GM15510 (cell line): ENCODE data around the gene CYTH1.

Experiments used
- POLR2A ChIP-seq: IDR thresholded peaks from 3 replicates; pipeline ENCODE4 v1.6.1; 2011; ENCODE audit warnings: borderline replicate concordance; ENCODE audit not compliant: insufficient read length; ENCODE audit errors: extremely low read depth

CYTH1 gene

DNA sequence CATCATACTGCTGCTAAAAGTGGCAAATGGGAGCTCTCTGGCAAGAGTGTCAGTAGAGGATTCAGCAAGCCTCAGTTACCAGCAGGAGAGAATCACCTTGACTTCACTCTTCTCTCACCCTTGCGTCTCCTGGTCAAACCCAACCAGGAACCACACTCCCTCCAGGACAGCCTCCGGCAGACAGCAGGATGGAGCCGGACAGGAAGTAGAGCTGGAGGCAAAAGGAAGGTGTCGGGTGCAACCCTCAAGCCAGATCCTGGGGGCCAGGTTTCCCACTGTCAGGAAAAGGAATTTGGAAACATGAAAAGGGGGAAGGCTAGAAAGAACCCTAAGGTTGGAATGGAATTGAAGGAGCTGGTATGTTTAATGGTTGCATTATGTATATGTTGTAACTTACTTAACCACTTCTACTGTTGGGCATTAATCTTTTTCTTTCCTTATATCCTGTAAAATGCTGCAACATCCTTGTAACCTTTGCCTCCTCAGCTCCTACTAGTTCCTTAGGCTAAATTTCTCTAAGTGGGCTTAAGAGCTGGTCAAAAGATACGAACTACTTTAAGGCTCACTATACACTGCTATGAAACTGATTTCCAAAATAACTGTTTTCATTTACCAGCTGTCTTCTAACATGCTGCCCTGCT is 40.3 kb downstream of the CYTH1 start:
- TF ChIP-seq POLR2A, result no peak

DNA sequence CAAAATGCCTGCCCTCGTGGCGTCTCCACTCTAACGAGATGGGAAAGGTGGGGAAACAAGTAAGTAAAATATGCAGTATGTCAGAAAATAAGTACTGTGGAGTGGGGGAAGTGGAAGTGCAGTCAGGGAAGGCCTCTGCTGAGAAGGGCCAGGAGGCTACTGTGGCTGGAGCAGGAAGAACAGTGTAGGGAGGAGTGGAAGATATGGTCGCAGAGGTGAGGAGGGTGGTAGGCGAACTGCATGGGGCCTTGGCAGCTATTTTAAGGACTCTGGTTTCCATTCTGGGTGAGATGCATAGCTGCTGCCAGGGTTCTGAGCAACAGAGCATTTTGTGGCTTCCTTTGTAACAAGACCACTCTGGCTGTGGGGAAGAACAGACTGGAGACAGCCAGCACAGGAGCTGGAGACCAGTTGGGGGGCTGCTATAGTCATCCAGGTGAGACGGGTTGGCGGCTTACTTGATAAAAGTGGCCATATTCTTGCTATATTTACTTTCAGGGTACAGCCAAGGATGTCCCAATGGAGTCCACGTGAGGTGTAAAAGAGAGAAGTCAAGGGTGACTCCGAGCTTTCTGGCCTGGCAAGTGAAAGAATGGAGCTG is 42.6 kb downstream of the CYTH1 start:
- no peak for TF ChIP-seq POLR2A

DNA sequence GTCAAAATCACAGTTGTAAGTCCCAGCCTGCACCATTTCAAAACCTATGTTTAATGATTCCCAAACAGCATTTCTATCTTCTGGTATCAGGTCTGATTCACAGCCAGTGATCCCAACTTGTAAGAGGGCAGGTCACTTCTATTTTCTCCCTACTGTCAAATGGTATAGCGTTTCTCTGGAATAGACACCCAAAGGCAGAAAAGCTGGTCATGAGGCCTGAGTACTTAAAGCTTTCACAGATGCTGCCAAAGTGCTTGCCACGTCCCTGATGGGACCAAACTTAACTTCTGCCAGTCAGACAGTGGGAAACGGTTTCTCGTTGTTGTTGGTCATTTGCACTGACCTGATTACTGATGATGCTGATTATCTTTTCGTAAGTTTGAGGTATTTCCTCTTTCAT is 43.4 kb downstream of the CYTH1 start:
- TF ChIP-seq POLR2A, result no peak

DNA sequence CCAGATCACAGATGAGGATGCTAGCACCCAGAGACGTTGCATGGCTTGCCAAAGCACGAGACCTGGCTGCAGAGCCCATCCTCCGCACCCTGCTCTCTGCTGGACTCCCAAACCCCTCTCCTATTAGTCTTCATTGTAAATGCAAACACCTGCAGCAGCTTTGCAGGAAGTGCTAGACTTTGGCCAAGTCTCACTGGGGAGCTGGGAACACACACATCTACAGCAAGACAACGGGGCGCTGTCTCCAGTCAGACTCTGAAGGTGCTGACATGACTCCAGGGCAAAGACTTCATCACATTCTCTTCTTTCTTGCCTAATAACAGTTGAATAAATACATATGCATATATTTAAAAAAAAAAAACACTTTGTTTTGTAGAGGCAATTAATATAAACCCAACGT is 43.8 kb downstream of the CYTH1 start:
- TF ChIP-seq POLR2A, result no peak

DNA sequence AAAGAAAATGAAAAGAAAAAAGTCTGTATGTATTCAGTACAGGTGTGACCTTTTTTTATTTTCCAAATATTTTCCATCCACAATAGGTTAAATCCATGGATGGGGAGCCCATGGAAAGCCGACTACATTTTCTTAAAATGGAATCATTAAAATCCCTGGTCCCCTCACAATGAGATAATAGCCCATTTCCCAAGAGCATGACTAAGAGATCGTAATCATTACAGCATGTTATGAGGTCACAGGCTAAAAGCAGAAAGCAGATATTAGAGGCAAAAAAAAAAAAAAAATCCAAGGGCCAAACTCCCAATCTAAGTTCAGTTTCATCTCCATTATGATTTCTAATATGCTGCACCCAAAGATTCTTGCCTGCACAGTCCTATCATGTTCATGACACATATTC is 44.7 kb downstream of the CYTH1 start:
- TF ChIP-seq POLR2A, result no peak

DNA sequence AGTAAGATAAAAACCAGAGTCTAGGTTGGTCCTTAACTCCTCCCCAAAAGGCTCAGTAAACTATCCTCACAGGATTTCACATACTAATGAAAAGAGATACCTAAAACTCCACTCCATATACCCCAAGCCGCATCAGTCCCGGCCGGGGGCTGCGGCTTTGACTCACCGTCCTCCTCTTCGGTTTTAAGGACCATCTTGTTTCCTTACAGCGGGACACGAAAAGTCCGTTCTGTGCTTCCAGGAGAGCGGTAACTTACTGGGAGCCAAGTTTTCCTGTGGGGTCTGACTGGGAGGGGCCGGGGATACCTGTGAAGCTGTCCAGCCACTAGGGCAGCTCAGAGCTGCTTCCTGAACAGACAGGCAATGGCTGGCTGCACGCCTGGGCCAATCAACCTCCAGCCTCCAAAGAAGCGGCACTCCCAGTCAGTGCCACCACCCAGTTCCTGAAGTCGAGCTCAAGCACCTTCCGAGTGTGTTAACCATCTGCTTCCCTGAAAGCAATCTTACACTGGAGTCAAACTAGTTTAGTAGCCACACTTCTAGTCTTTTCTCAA is 45.5 kb downstream of the CYTH1 start:
- peak; percentile 59 for TF ChIP-seq POLR2A

DNA sequence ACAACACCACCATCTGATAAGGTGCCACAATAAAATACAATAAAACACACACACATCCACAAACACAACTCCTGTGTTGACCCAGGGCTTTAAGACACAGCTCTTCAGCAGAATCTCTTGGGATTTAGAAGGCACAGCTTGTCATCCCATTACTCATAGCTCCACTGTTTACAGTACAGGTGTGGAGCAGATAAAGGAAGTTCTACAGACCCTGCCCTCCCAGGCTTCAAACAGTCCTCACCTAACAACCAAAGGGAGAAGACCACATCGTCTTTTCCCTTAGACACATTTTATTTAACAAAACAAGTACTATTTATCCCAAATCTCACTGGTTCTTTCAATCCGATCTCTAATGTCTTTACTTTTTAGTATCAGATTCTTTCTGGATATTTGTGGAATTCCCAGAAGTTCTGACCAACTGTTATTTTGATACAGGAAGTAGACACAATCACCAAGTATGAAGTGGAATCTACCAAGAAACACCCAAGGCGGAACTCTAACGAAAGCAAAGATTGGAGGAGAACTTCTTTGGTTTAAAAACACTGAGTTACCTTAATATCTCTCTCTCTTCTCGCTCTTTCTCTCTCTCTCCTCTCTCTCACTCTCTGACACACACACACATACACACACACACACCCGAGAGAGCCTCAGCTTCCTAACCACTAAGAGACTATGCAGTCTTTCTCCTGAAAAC is 46.1 kb downstream of the CYTH1 start:
- no peak for TF ChIP-seq POLR2A

DNA sequence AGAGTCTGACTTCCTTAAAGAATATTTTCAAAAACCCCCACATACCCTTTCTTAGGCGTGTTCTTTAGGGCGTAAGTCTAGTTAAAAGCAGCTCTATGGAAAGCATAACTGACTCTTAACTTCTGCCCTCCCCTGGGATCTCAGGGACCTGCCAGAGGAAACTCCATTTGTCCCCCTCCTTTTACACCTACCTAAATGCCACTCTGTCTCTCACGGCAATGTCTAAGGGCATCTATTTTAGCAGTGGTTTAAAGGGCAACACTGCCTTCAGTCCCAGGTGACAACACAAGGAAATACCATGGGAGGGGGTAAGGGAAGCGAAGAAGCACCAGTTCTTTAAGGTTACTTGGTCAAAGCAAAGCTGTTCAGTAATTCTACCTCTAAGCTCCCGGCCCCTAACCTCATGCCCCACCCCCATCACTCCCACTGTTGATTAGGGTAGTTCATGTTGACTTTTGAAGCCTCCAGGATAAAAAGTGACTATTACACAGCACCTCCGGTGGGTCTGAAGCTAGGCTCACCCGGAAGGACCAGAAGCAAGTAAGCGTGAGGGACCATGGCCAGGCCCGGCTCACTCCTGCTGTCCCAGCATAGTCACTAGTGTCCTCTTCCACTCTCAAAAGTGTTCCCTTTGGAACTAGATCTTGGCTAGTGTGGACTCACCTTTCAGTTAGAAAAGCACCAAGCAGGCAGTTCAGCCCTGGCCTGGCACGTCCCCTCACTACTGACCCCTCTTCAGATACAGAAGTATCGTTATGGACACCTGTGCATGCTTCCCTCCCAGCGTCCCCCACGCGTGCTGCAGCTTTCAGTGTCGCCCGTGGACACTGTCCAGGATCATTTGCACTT is 47.1 kb downstream of the CYTH1 start:
- TF ChIP-seq POLR2A, result no peak

DNA sequence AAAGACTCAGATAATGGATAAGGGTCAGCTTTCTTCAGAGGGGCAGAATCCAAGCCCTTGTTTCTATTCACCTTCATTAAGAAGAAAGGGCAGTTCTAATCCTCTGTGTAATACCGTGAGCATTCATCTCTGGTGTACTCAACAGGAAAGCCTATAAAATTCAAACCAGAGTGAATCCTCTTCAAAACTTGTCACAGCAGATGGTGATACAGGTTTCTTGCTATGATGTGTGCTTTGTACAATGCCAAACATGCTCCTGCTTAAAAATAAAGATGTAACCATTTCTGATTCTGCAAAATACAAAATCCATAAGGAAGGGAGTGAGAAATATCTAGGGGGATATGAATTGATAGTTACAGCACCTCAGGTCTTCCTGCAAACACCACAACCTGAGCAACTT is 49.7 kb downstream of the CYTH1 start:
- TF ChIP-seq POLR2A, result no peak

DNA sequence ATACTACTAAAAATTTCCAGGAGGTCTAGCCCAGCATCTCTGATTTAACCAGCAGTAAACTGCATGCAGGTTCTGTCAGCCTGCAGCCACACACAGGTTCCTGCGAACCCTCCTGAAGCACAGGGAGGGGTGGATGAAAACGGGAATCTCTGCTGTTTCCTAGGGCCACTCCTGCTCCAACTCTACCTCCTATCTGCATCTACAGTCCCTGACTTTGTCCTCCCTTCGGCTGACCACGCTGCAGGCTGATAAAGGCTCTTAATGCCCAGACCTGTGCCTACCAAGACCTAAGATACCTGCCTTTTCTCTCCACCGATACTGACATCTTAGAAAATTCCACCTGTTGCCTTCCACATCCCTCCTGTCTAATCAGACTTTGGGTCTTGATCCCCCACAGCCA is 50.2 kb downstream of the CYTH1 start:
- TF ChIP-seq POLR2A, result no peak

DNA sequence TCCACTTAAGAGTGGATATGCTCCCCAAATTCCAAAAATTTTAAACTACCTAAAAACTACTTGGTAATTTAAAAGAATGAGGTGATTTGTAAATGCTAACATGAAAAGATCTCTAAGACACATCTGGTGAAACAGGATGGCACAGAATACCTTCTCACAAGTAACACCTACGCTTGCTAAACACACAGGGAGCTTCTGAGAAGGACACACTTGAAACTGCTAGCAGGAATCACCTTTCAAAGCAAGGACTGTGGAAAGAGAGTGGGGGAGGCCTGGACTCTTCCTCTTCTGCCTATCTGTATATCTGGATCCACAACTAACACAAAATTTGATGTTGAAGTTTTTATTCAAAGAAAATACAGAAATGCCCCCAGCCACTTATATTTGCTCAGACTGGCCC is 52.4 kb downstream of the CYTH1 start:
- TF ChIP-seq POLR2A, result no peak

DNA sequence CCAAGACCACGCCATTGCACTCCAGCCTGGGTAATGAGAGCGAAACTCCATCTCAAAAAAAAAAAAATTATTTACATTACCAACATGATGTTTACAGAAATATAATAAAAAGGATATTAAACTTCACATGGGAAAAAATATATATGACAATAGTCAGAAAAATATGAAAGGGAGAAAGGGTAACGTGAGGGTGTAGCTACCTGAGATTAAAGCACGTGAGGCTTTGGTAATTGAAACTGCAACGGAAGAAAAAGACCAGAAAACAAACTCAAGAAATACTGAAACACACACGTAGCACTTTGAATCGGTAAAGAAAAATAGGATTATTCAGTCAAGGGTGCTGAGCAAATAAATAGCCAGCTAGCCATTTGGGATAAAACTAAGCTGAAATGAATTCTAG is 53.6 kb downstream of the CYTH1 start:
- TF ChIP-seq POLR2A, result no peak

DNA sequence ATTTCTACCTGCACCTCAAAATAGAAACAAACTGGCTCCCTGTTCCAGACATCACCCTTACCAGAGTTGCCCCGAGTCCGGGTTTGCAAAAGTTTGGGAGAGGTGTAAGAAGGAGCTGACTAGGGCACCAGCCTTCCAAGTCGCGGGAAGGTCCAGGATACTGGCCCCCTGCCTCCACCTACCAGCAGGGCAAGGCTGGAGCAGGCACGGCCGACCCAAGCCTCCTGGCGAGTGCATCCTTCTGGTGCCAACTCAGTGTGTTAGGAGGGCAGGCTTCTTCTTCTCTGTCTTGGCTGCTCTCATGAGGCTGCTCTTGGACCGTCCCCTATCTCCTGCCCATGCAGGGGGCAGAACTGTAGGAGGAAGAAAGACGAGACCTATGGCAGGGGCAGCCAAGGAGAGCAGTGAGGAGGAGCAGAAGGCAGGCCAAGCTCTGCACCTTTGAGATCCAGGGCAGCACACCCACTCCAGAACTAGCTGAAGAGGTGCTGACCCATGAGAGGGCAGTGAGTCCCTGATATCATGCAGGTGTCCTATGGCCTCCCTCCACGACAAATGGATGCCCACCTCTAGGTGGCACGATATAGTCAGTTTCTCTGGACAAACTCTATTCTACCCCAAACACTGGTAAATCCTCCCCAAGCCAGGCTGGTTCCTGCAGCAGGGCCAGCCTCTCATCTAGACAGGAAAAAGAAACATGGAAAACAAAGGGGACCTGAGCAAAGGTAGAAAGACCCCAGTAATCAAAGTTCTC is 54.4 kb downstream of the CYTH1 start:
- TF ChIP-seq POLR2A, result no peak

DNA sequence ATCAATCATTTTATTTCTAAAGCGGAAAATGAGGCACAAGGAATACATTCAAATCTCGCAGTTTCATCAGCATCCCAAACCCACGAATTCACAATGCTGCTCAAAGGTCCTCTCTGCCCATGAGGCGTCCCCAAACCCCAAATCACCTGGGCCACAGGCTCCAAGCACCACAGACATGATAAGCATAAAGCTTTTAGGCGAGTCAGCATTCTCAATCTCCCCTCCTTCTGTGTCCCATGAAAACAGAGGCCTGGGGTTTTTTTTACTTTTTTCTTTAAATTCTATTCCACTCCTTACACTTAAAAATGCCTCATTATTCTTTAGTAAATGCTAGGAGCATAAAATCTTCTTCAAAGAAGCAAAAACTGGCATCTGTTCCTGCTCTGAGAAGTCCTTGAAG is 55.0 kb downstream of the CYTH1 start:
- no peak for TF ChIP-seq POLR2A

DNA sequence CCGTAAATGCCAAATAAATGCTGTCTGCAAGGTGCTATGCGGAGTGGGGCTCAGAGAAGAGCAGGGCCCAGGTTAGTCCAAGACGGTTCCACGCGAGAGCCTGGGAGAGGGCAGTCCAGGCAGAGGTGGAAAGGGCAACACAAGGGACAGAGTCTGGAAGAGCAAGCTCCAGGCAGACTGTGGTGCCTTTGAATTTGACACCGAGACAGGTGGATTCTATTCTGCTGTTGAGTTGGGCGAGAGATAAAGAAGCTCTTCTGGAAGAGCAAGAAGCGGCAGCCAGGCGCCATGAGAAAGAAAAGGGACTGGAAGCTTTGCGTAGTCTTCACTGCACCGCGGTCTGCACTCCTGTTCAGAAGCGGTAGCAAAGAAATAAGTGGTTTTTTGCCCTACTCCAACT is 55.6 kb downstream of the CYTH1 start:
- no peak for TF ChIP-seq POLR2A

DNA sequence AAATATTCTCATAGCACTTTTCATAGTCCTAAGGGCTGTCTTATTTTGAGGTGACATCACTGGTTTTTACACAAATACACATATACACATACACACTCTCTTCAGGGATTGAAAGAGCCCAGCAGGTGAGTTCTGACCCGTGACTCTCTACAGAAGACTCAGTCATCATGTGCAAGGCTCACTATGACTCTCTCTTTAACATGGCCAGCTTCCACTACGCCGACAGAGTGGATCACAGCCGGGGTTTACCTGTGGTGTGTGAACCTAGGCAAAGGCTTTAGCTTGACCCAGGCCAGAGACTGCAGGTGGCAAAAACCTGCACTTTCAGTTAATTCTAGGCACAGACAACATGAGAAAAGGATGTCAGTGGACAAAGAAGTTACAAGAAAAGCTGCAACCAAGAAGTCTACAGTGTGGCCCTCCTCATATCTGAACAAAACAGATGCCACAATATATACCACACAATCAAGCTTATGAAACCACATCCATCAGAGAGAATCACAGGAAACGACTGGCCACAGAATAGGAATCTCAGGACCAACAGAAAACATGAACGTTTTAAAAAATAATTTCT is 56.5 kb downstream of the CYTH1 start:
- TF ChIP-seq POLR2A, result no peak
